Thyroid gland (tissue), 4 donors: ENCODE results near the gene TWF2. TPM values are rescaled to one million over a fixed set of nuclear protein-coding genes. Genes with fewer than 3 reads are reported as not detected.

Source experiments
- DNase-seq, 2 donors: peaks; one replicate each; pipeline ENCODE4 v3.0.0-alpha.2; 2019
- H3K27ac ChIP-seq, 3 donors: fragments of 200-600 bp; sonication (generic); 1 replicate in 2 of 3; 2 replicates in 1 of 3; pipeline ENCODE4 v1.5.1; 2016 to 2019; ENCODE audit warnings: mild to moderate bottlenecking in 1 of 3, moderate library complexity in 1 of 3
- H3K27me3 ChIP-seq: fragments of 200-600 bp; sonication (generic); one replicate; pipeline ENCODE4 v1.5.1; 2019
- H3K36me3 ChIP-seq, 2 donors: fragments of 200-600 bp; sonication (generic); one replicate each; pipeline ENCODE4 v1.5.1; 2016 to 2019
- H3K4me1 ChIP-seq, 2 donors: fragments of 200-600 bp; sonication (generic); one replicate each; pipeline ENCODE4 v1.5.1; 2017 to 2019
- H3K4me3 ChIP-seq, 3 donors: fragments of 200-600 bp; sonication (generic); replicated peaks in 1 of 3; 1 replicate in 2 of 3; 2 replicates in 1 of 3; pipeline ENCODE4 v1.5.1; 2016; ENCODE audit warnings: mild to moderate bottlenecking in 1 of 3
- H3K9me3 ChIP-seq: fragments of 200-600 bp; sonication (generic); one replicate; pipeline ENCODE4 v1.5.1; 2017
- CTCF ChIP-seq, 6 experiments: fragments of 200-600 bp in 3 of 6; fragments of 450-650 bp in 3 of 6; sonication (generic) in 3 of 6; IDR thresholded peaks; one replicate each; pipeline ENCODE4 v1.5.1; 2016 to 2019; ENCODE audit warnings: antibody characterized with exemption in 6 of 6, mild to moderate bottlenecking in 2 of 6, inconsistent platforms in 1 of 6, moderate library complexity in 1 of 6
- POLR2A ChIP-seq, 2 donors: fragments of 450-650 bp; IDR thresholded peaks; one replicate each; pipeline ENCODE4 v1.6.1; 2017; ENCODE audit warnings: antibody characterized with exemption in 2 of 2, mild to moderate bottlenecking in 2 of 2, moderate library complexity in 1 of 2
- WGBS, 2 donors: methylation state at CpG; one replicate each; pipeline ENCODE4 v1.1.5; 2017; 5-methylcytosine and 5-hydroxymethylcytosine counted together
- intact Hi-C: fragments of 100-400 bp; cut with DNase I; formaldehyde crosslinking; loops from one replicate; pipeline ENCODE4 v1.15.1; 2023
- total RNA-seq, 4 donors: library from RNA; depleted of rRNA; stranded (reverse); fragments of >200 nt; gene quantifications; one replicate each; pipeline ENCODE4 v1.2.3, GENCODE V29; 2016

The TWF2 gene
- total RNA-seq, 4 donors from 2014 or later = 28.3 to 61.1 (median 50.4) TPM

DNA sequence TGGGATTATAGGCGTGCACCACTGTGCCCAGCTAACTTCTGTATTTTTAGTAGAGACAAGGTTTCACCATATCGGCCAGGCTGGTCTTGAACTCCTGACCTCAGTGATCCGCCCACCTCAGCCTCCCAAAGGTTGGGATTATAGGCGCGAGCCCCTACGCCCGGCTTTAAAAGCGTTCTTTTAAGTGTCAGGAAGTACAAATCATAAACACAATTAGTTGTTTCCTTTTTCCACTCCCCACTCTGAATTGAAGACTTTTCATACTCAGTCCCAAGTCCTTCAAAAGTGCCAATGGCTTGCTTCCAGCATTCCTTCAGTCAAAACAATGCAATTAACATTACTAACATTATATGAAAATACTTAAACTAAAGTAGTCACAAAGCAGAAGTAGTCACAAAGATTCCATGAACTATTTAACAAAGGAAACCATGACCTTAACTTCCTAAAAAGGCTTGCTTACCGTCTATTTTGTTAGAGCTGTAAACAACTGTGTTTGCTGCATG lies 31.3 kb upstream of the TWF2 start:
- H3K27ac ChIP-seq = peak overlapping the region; percentile 26 to 99 (median 52)
- 50 to 58% methylated on average over 9 of the region's 9 CpGs for WGBS, 2 donors
- no peak overlapping the region for H3K4me3 ChIP-seq
- no peak for DNase-seq
- H3K27me3 ChIP-seq = no peaks in the 10 kb centered on the region
- H3K4me1 ChIP-seq = peaks cover 62 to 74% of the 10 kb centered on the region in 2 donors
- intact Hi-C loops = no loop called here
- H3K36me3 ChIP-seq = peaks cover 25 to 39% of the 10 kb centered on the region in 2 donors
- H3K9me3 ChIP-seq = no peaks in the 10 kb centered on the region
- TF ChIP-seq POLR2A (IDR thresholded peaks at IDR 0.05) (no peak), CTCF (IDR thresholded peaks at IDR 0.05) (no peak)

- intact Hi-C loops = no loop called here
- Histone ChIP-seq H3K4me3 (no peak overlapping the region), H3K27me3 (no peaks in the 10 kb centered on the region), H3K27ac (peak overlapping the region; percentile 26 to 99 (median 52)), H3K36me3 (peaks cover 25 to 41% of the 10 kb centered on the region in 2 donors), H3K4me1 (peaks cover 57 to 69% of the 10 kb centered on the region in 2 donors), H3K9me3 (no peaks in the 10 kb centered on the region)
- no peak for TF ChIP-seq POLR2A (IDR thresholded peaks at IDR 0.05)
- TF ChIP-seq CTCF (IDR thresholded peaks at IDR 0.05) = no peak
- DNase-seq = no peak
- 70% methylated on average over 3 of the region's 3 CpGs for WGBS, 2 donors
Measured at GRCh38 chr3:52269776-52270175, 30.8 kb upstream of the TWF2 start.

DNA sequence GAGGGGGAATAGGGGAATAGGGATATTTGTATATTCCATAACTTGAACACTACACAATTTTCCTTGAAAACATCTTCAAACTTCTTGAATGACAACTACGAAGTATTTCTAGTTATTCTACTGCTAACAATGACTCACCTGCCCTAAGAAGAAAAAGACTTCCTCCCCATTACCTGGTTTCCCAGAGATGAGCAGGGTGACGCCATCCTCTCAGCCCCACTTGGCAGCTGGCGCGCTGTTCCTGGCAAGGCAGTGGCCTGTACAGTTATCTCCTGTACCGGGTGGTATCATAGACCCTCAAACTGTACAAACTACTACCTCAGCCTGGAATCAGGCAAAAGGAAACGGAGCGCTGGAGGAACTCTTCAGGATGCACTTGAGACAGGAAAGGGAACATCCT lies 29.1 kb upstream of the TWF2 start:
- DNase-seq = no peak
- Histone ChIP-seq H3K4me1 (peaks cover 40 to 52% of the 10 kb centered on the region in 2 donors), H3K9me3 (no peaks in the 10 kb centered on the region), H3K27me3 (no peaks in the 10 kb centered on the region), H3K4me3 (no peak overlapping the region), H3K36me3 (peaks cover 37 to 52% of the 10 kb centered on the region in 2 donors), H3K27ac (no peak overlapping the region)
- TF ChIP-seq POLR2A (IDR thresholded peaks at IDR 0.05) (no peak), CTCF (IDR thresholded peaks at IDR 0.05) (no peak)
- intact Hi-C loops = no loop called here
- 80 to 81% methylated on average over 7 of the region's 7 CpGs for WGBS, 2 donors

- peak; percentile 25 to 42 for DNase-seq
- intact Hi-C loops = no loop called here
- Histone ChIP-seq H3K27me3 (no peaks in the 10 kb centered on the region), H3K9me3 (no peaks in the 10 kb centered on the region), H3K4me3 (no peak overlapping the region), H3K27ac (no peak overlapping the region), H3K36me3 (peaks cover 64 to 74% of the 10 kb centered on the region in 2 donors), H3K4me1 (peaks cover 18 to 30% of the 10 kb centered on the region in 2 donors)
- WGBS, 2 donors = 85 to 96% methylated on average over 6 of the region's 6 CpGs
- no peak for TF ChIP-seq CTCF (IDR thresholded peaks at IDR 0.05)
- TF ChIP-seq POLR2A (IDR thresholded peaks at IDR 0.05) = no peak
Measured at GRCh38 chr3:52265387-52265786, 26.4 kb upstream of the TWF2 start.

- H3K27ac ChIP-seq = no peak overlapping the region
- TF ChIP-seq CTCF (IDR thresholded peaks at IDR 0.05) (no peak), POLR2A (IDR thresholded peaks at IDR 0.05) (no peak)
Measured at GRCh38 chr3:52262447-52262846, 23.5 kb upstream of the TWF2 start.

More at GRCh38 chr3:52262447-52262846, 23.5 kb upstream of the TWF2 start:
- H3K36me3 ChIP-seq = peaks cover 86 to 88% of the 10 kb centered on the region in 2 donors
- intact Hi-C loops = no loop called here
- H3K4me1 ChIP-seq = peaks cover 0 to 1% of the 10 kb centered on the region in 2 donors
- no peak overlapping the region for H3K4me3 ChIP-seq
- no peaks in the 10 kb centered on the region for H3K9me3 ChIP-seq
- no peak for DNase-seq
- H3K27me3 ChIP-seq = no peaks in the 10 kb centered on the region
